Glutamatergic neuron (in vitro differentiated cells): ENCODE results near the gene DDX54. TPM values are rescaled to one million over a fixed set of nuclear protein-coding genes. Genes with fewer than 3 reads are reported as not detected.

Experiments used
- DNase-seq: peaks from one replicate; pipeline ENCODE4 v3.0.0; 2022
- H3K27ac Mint-ChIP-seq: one replicate; pipeline ENCODE4 v1.8.0; 2020; ENCODE audit warnings: mild to moderate bottlenecking, mixed read lengths, inconsistent platforms; ENCODE audit not compliant: unreplicated experiment
- H3K27me3 Mint-ChIP-seq: one replicate; pipeline ENCODE4 v1.8.0; 2020; ENCODE audit warnings: mild to moderate bottlenecking, moderate library complexity, mixed read lengths, inconsistent platforms; ENCODE audit not compliant: unreplicated experiment
- H3K36me3 Mint-ChIP-seq: one replicate; pipeline ENCODE4 v1.8.0; 2020; ENCODE audit warnings: mild to moderate bottlenecking, mixed read lengths, inconsistent platforms; ENCODE audit not compliant: unreplicated experiment
- H3K4me1 Mint-ChIP-seq: one replicate; pipeline ENCODE4 v1.8.0; 2020; ENCODE audit warnings: mild to moderate bottlenecking, low read depth, mixed read lengths, inconsistent platforms; ENCODE audit not compliant: unreplicated experiment
- H3K4me3 Mint-ChIP-seq: one replicate; pipeline ENCODE4 v1.8.0; 2020; ENCODE audit warnings: mild to moderate bottlenecking, mixed read lengths, inconsistent platforms; ENCODE audit not compliant: unreplicated experiment
- H3K9me3 Mint-ChIP-seq: one replicate; pipeline ENCODE4 v1.8.0; 2020; ENCODE audit warnings: mild to moderate bottlenecking, moderate library complexity, mixed read lengths, inconsistent platforms; ENCODE audit not compliant: unreplicated experiment
- CTCF ChIP-seq: fragments of 200-600 bp; sonication (generic); IDR thresholded peaks from one replicate; pipeline ENCODE4 v1.5.0; 2021; ENCODE audit not compliant: partially characterized antibody, unreplicated experiment
- total RNA-seq: library from RNA; stranded (reverse); fragmentation: NEBNext Ultra II Directional; extraction: Animal tissue kit (Norgen Biotek cat#: 25700); gene quantifications from one replicate; pipeline ENCODE4 v1.2.1, GENCODE V29; 2021; ENCODE audit not compliant: unreplicated experiment

The DDX54 gene
- total RNA-seq, 1 donor from 2014 or later, result 16.9 TPM

GRCh38 chr12:113114447-113115178, 70.7 kb downstream of the DDX54 start:
- no peak for DNase-seq

GRCh38 chr12:113113397-113113796, 71.9 kb downstream of the DDX54 start:
- Mint-ChIP-seq H3K4me1 (no peaks in the 10 kb centered on the region), H3K27me3 (peaks cover 7% of the 10 kb centered on the region), H3K36me3 (no peaks in the 10 kb centered on the region), H3K27ac (no peak overlapping the region), H3K9me3 (peaks cover 2% of the 10 kb centered on the region), H3K4me3 (no peak overlapping the region)
- no peak for DNase-seq
- no peak for TF ChIP-seq CTCF

More at GRCh38 chr12:113114447-113115178, 70.7 kb downstream of the DDX54 start:
- H3K27me3 Mint-ChIP-seq, result peaks cover 8% of the 10 kb centered on the region
- H3K36me3 Mint-ChIP-seq, result no peaks in the 10 kb centered on the region
- no peaks in the 10 kb centered on the region for H3K4me1 Mint-ChIP-seq
- no peak overlapping the region for H3K4me3 Mint-ChIP-seq
- TF ChIP-seq CTCF, result no peak
- peaks cover 2% of the 10 kb centered on the region for H3K9me3 Mint-ChIP-seq
- H3K27ac Mint-ChIP-seq, result no peak overlapping the region

- Mint-ChIP-seq H3K27ac (no peak overlapping the region), H3K9me3 (peaks cover 2% of the 10 kb centered on the region), H3K27me3 (peaks cover 5% of the 10 kb centered on the region)
Observed at GRCh38 chr12:113112043-113112899, 73.0 kb downstream of the DDX54 start.

GRCh38 chr12:113111247-113111646, 74.0 kb downstream of the DDX54 start:
- Mint-ChIP-seq H3K27ac (no peak overlapping the region), H3K36me3 (no peaks in the 10 kb centered on the region), H3K9me3 (peaks cover 5% of the 10 kb centered on the region), H3K27me3 (peaks cover 7% of the 10 kb centered on the region), H3K4me3 (no peak overlapping the region), H3K4me1 (no peaks in the 10 kb centered on the region)
- no peak for DNase-seq
- no peak for TF ChIP-seq CTCF

More at GRCh38 chr12:113112043-113112899, 73.0 kb downstream of the DDX54 start:
- DNase-seq, result no peak
- Mint-ChIP-seq H3K36me3 (no peaks in the 10 kb centered on the region), H3K4me3 (no peak overlapping the region), H3K4me1 (no peaks in the 10 kb centered on the region)
- TF ChIP-seq CTCF, result no peak
